ENCODE results near the gene GRK7. TPM values are rescaled to one million over a fixed set of nuclear protein-coding genes. Genes with fewer than 3 reads are reported as not detected.

The GRK7 gene
- total and polyA plus RNA-seq, 2 donors (not counting 1 experiment from before 2014, with no cell fraction given) = 0.12 TPM; not detected in 1

DNA sequence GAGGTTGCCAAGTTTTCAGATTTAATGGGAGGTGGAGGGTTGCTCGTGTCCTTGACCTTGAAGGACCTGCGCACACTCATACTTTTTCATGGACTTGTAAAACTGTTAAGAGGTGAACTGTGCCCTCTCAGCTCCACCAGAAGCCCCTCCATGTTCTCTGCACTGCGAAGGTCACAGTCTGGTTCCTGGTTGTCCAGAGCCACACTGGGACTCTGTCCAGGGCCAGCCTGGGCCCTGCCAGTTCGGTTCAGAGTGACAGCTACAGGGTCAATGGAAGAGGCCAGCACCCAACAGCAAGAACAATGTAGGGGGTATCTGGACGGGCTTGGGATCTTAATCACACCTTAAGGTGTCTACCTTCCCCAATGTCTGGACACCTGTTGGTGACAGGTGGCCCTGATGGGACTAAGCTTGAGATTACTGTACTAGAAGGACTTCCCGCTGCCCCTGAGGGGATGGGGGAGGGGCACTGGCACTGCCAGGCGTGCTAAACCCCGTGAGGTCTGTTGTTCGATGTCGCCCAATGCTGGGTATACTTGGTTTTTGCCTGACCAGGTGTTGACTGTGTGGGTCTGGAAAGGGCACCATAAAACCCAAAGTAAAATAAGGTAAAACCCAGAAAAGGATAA lies 34.7 kb downstream of the GRK7 start:
- Histone ChIP-seq H3K27ac (ENCODE audit: low read length in 2 of 2) (peak overlapping the region in 1 of 2 donors; percentile 50), H2AFZ (ENCODE audit: insufficient read depth, low read depth, low read length, poor library complexity, severe bottlenecking) (peak overlapping the region; percentile 81)

More for the DNA sequence above, 34.7 kb downstream of the GRK7 start:
- peak overlapping the region; percentile 63 for H3K9ac ChIP-seq (ENCODE audit: low read length)
- no peaks in the 10 kb centered on the region for H3K27me3 Mint-ChIP-seq
- no peaks in the 10 kb centered on the region for H3K79me2 ChIP-seq (ENCODE audit: control insufficient read depth, insufficient read depth, low read length)
- peaks cover 34% of the 10 kb centered on the region for H3K4me1 Mint-ChIP-seq
- ATAC-seq (ENCODE audit: low read depth) (no peak), DNase-seq (peak; percentile 9)
- H3K9me3 Mint-ChIP-seq (ENCODE audit: insufficient read depth) = no peaks in the 10 kb centered on the region
- ChIA-PET CTCF (interaction anchor here (1.1 to 2.3 kb wide), 2 partner anchors 78 to 115 kb away, joined by 4 to 6 read pairs; no protein-coding TSS in a partner anchor), POLR2A (interaction anchor here (0.6 to 2.1 kb wide), 3 partner anchors 77 to 566 kb away, joined by 3 to 9 read pairs (median 3); partner anchors contain the start of gene PXYLP1)
- peak overlapping the region; percentile 79 for H3K4me2 ChIP-seq (replicated peaks; ENCODE audit: low read depth, low read length, poor library complexity, severe bottlenecking)
- peak overlapping the region; percentile 85 for H3K4me3 Mint-ChIP-seq
- intact Hi-C loops (cut with micrococcal nuclease) = loop anchor here (5.0 kb wide), 2 partner anchors 46 to 924 kb away; partner anchors contain the start of gene TRPC1
- WGBS (ENCODE audit: insufficient coverage) = 38% methylated on average over 3 of the region's 10 CpGs
- H3K9me3 ChIP-seq (ENCODE audit: control extremely low read depth in 1 of 3, control insufficient read depth in 2 of 3, insufficient read depth in 1 of 3, low read length in 2 of 3) = no peaks in the 10 kb centered on the region
- no peaks in the 10 kb centered on the region for H3K36me3 ChIP-seq (replicated peaks in 1 of 2; ENCODE audit: control extremely low read depth in 1 of 2, control insufficient read depth in 1 of 2, extremely low read depth in 1 of 2, insufficient read depth in 2 of 2, low read length in 1 of 2)
- H3K27me3 ChIP-seq (replicated peaks in 1 of 4; ENCODE audit: control extremely low read depth in 1 of 4, control insufficient read depth in 3 of 4, insufficient read depth in 4 of 4, low read length in 3 of 4) = no peaks in the 10 kb centered on the region
- no peaks in the 10 kb centered on the region for H4K20me1 ChIP-seq (ENCODE audit: control insufficient read depth, insufficient read depth, low read length, poor library complexity, severe bottlenecking)
- no peak for TF ChIP-seq CTCF (IDR thresholded peaks at IDR 0.05)
- no peak for TF ChIP-seq EZH2 (IDR thresholded peaks at IDR 0.05; ENCODE audit: borderline replicate concordance, insufficient read depth, low read depth, low read length, poor library complexity, severe bottlenecking)
- H3K27ac Mint-ChIP-seq = peak overlapping the region; percentile 93
- H3K4me3 ChIP-seq (ENCODE audit: control extremely low read depth in 1 of 5, extremely low read depth in 1 of 5, insufficient read depth in 1 of 5, low read depth in 2 of 5, low read length in 4 of 5) = peak overlapping the region in 4 of 5 experiments; percentile 36 to 62 (median 57)
- H3K4me1 ChIP-seq (ENCODE audit: control insufficient read depth in 2 of 2, insufficient read depth in 2 of 2, low read length in 2 of 2) = peaks cover 21 to 26% of the 10 kb centered on the region in 2 donors

All from B cell (primary cell).